ENCODE results near the gene TFR2. TPM values are rescaled to one million over a fixed set of nuclear protein-coding genes. Genes with fewer than 3 reads are reported as not detected.
"Not testable (repeated sequence)": the region's sequence is repeated elsewhere in the genome, so short reads cannot be mapped to it uniquely, and the experiment has no call there.

The TFR2 gene
- total RNA-seq, 4 donors from 2014 or later: 1.3 to 3.4 (median 1.6) TPM

DNA sequence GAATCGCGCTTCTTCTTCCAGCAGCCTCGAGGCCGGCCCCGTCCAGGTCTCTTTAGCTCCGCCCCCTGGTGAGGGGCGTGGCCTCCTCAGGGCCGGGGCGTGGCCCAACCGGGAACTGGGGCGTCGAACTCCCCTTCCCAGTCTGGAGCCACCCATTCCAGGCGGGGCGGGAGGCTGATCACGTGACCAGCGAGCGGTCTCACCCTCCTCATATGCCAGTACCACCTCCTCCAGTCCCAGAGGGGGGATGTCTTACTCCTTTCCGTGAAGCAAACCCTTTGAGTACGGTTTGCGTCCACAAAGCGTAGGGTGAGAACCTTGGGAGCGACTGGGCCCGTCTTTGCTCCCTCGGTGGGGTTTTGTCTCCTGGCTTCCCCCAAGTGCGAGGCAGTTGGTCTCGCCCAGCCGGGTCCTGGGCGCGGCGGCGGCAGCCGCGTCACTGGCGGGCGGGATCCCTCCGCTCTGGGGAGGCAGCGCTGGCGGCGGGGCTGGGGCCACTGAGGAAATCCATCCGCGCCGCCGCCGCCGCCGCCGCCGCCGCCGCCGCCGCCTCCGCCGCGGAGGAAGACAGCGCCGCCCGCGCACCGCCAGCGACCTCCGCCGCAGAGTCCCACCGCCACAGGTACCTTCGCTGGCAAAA is 32.1 kb upstream of the TFR2 start, which contains the start of gene GNB2:
TSS of gene GNB2 (plus strand) at position 439 of the 640 bp plus-strand sequence. CDS start 2,526 bp downstream, outside the sequence.
- no peak for TF ChIP-seq POLR2A (IDR thresholded peaks at IDR 0.05)
- TF ChIP-seq, protein P1, sequence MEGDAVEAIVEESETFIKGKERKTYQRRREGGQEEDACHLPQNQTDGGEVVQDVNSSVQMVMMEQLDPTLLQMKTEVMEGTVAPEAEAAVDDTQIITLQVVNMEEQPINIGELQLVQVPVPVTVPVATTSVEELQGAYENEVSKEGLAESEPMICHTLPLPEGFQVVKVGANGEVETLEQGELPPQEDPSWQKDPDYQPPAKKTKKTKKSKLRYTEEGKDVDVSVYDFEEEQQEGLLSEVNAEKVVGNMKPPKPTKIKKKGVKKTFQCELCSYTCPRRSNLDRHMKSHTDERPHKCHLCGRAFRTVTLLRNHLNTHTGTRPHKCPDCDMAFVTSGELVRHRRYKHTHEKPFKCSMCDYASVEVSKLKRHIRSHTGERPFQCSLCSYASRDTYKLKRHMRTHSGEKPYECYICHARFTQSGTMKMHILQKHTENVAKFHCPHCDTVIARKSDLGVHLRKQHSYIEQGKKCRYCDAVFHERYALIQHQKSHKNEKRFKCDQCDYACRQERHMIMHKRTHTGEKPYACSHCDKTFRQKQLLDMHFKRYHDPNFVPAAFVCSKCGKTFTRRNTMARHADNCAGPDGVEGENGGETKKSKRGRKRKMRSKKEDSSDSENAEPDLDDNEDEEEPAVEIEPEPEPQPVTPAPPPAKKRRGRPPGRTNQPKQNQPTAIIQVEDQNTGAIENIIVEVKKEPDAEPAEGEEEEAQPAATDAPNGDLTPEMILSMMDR (IDR thresholded peaks at IDR 0.05): peak in 1 of 3 donors; percentile 32
- peak; percentile 99 to 100 for DNase-seq (ENCODE audit: low spot score in 2 of 2)
- 0 to 1% methylated on average over 26 to 41 of the region's 65 CpGs for WGBS, 2 donors
- intact Hi-C loops (cut with DNase I; ENCODE audit: low total_unique reads): loop anchor here (5.0 kb wide), 1 partner anchor 126 kb away; no protein-coding TSS in a partner anchor
- peak within 1 kb of the TSS; percentile 86 for H3K4me3 ChIP-seq (ENCODE audit: low read depth, poor library complexity, severe bottlenecking)

DNA sequence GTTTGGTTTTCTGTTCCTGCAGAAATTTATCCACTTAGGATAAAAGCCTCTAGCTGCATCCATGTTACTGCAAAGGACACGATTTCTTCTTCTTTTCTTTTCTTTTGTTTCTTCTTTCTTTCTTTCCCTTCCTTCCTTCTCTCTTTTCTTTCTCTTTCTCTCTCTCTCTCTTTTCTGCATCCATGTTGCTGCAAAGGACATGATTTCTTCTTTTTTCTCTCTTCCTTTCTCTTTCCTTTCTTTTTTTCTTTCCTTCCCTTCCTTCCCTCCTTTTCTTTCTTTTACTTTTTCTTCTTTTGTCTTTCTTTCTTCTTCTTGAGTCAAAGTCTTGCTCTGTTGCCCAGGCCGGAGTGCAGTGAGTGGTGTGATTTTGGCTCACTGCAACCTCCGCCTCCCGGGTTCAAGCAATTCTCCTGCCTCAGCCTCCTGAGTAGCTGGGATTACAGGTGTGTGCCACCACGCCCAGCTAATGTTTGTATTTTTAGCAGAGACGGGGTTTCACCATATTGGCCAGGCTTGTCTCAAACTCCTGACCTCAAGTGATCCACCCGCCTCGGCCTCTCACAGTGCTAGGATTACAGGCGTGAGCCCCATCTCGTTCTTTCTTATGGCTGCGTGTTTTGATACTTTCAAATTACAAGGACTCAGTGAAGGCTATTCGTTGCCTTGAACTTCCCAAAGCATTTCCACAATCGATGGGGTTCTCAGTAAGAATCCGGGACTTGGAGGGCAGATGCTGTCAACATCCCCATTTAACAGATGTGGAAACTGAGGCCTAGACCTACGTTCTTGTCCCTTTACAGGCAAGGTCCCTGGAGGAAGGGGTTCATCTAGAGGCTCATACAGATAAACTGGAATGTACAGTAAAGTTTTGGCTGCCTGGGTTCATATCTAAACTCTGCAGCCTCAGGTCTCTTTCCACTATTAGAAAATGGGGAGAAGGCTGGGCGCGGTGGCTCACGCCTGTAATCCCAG is 30.3 kb upstream of the TFR2 start:
- TF ChIP-seq POLR2A (IDR thresholded peaks at IDR 0.05): no peak
- TF ChIP-seq, protein P1 (IDR thresholded peaks at IDR 0.05): no peak
- no peak overlapping the region for H3K4me3 ChIP-seq (ENCODE audit: low read depth, poor library complexity, severe bottlenecking)
- WGBS, 2 donors: 93% methylated on average over 18 of the region's 18 CpGs
- intact Hi-C loops (cut with DNase I; ENCODE audit: low total_unique reads): loop anchor here (5.0 kb wide), 1 partner anchor 124 kb away; no protein-coding TSS in a partner anchor
- no peak for DNase-seq (ENCODE audit: low spot score in 2 of 2)

DNA sequence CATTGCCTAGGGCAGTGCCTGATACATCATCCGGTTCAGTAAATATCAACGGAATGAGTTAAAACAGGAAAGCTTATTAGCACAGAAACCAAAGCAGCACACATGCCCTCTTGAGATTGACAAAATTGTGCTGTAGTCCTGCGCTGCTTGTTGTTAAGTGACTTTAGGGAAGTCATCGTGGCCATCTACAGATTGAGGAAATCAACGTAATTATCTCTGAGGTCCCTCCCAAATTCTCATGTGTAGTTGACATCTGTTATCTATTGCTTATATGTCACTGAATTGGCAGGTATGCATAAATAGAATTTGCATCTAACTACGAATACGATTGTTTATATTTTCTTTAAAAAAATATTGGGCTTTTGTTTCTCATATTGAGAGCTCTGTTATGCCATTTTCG is 28.7 kb upstream of the TFR2 start:
- TF ChIP-seq POLR2A (IDR thresholded peaks at IDR 0.05): no peak
- TF ChIP-seq, protein P1 (IDR thresholded peaks at IDR 0.05): no peak
- WGBS, 2 donors: 61 to 65% methylated on average over 8 of the region's 8 CpGs
- intact Hi-C loops (cut with DNase I; ENCODE audit: low total_unique reads): loop anchor here (5.0 kb wide), 1 partner anchor 123 kb away; no protein-coding TSS in a partner anchor
- no peak for DNase-seq (ENCODE audit: low spot score in 2 of 2)
- H3K4me3 ChIP-seq (ENCODE audit: low read depth, poor library complexity, severe bottlenecking): no peak overlapping the region

DNA sequence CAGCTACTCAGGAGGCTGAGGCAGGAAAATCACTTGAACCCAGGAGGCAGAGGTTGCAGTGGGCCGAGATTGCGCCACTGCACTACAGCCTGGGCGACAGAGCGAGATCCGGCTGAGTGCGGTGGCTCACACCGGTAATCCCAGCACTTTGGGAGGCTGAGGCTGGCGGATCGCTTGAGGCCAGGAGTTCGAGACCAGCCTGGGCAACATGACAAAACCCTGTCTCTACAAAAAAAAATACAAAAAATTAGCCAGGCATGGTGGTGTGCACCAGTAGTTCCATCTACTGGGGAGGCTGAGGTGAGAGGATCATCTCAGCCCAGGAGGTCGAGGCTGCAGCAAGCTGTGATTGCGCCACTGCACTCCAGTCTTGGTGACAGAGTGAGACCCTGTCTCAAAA is 27.8 kb upstream of the TFR2 start:
- H3K4me3 ChIP-seq (ENCODE audit: low read depth, poor library complexity, severe bottlenecking); DNase-seq (ENCODE audit: low spot score in 2 of 2); intact Hi-C loops (cut with DNase I; ENCODE audit: low total_unique reads): not testable (repeated sequence)
- WGBS, 2 donors: 95 to 96% methylated on average over 12 of the region's 12 CpGs

DNA sequence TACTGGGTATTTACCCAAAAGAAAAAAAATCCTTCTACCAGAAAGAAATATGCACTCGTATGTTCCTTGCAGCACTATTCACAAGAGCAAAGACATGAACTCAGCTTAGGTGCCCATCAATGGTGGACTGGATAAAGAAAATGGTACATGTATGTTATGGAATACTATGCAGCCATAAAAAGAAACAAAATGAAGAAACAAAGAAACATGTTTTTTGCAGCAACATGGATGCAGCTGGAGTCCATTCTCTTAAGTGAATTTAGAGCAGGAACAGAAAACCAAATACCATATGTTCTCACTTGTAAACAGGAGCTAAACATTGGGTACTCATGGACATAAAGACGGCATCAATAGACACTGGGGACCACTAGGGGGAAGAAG is 26.7 kb upstream of the TFR2 start:
- intact Hi-C loops (cut with DNase I; ENCODE audit: low total_unique reads): no loop called here
- WGBS, 2 donors: 75 to 83% methylated on average over 2 of the region's 2 CpGs
- no peak for DNase-seq (ENCODE audit: low spot score in 2 of 2)
- no peak overlapping the region for H3K4me3 ChIP-seq (ENCODE audit: low read depth, poor library complexity, severe bottlenecking)
- TF ChIP-seq, protein P1 (IDR thresholded peaks at IDR 0.05): no peak
- no peak for TF ChIP-seq POLR2A (IDR thresholded peaks at IDR 0.05)

Data from lower leg skin (tissue), 4 donors.